ENCODE data around the gene PTPN1.

DNA sequence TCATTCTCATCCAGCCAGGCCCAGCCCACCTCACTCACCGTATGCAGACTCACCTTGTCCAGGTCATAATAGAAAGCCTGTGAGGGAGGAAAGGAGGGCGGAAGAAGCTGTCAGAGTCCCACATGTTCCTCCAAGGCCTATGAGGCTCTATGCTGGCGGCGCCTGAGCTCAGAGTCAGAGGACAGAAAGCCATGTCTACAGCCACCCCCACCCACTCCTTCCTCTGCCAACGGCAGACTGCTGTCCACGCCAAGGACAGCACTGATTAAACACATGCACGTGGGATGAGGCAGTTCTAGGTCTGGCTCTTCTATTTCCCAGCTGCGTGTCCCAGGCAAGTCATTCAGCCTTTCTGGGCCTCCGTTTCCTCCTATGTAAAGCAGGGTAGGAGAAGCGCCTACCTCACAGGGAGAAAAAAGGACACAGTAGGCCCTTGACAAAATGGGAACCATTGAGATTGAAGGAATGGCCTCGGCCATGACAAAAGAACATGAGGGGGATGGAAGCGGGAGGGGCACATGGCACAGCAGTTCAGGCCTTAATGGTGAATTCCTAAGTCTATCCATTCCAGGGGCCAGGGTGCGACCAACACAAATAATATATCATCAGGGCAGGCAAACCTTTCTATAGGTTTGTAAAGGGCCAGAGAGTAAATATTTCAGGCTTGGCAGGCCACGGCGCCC is 101.1 kb downstream of the PTPN1 start:
- no peak for TF ChIP-seq POLR2A (IDR thresholded peaks at IDR 0.05)
- TF ChIP-seq, protein P1, sequence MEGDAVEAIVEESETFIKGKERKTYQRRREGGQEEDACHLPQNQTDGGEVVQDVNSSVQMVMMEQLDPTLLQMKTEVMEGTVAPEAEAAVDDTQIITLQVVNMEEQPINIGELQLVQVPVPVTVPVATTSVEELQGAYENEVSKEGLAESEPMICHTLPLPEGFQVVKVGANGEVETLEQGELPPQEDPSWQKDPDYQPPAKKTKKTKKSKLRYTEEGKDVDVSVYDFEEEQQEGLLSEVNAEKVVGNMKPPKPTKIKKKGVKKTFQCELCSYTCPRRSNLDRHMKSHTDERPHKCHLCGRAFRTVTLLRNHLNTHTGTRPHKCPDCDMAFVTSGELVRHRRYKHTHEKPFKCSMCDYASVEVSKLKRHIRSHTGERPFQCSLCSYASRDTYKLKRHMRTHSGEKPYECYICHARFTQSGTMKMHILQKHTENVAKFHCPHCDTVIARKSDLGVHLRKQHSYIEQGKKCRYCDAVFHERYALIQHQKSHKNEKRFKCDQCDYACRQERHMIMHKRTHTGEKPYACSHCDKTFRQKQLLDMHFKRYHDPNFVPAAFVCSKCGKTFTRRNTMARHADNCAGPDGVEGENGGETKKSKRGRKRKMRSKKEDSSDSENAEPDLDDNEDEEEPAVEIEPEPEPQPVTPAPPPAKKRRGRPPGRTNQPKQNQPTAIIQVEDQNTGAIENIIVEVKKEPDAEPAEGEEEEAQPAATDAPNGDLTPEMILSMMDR (IDR thresholded peaks at IDR 0.05), result no peak

All from thyroid gland (tissue), 4 donors.